ENCODE results near the gene TAF11L9. TPM values are rescaled to one million over a fixed set of nuclear protein-coding genes. Genes with fewer than 3 reads are reported as not detected.

TAF11L9 gene
- total RNA-seq (2022; extraction: Qiagen RNA extraction), result not detected in 5 replicates

GRCh38 chr5:17594255-17594654, at the start of gene TAF11L9:
Gene TAF11L9, minus strand, starts transcription at chr5:17594394.

DNA sequence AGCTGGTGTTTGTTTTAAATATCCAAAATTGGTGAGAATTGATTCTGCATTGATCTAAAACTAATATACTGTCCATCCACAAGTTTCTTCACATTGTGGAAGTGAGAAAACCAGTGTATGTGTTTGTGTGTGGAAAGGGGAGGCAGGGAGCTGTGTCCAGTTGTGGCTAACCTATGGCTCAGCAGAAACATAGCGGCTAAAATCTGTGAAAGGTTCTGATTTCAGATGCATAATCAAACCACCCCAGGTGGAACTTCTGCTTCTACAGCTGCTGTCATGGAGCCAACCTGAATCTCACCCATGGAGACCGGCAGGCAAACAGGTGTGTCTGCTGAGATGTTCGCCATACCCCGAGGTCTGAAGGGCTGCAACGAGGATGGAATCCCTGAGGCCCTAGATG, 40.0 kb upstream of the TAF11L9 start, which contains the start of gene TAF11L14:
Gene TAF11L14 (plus strand): TSS at position 301 of the 400 bp plus-strand sequence.

DNA sequence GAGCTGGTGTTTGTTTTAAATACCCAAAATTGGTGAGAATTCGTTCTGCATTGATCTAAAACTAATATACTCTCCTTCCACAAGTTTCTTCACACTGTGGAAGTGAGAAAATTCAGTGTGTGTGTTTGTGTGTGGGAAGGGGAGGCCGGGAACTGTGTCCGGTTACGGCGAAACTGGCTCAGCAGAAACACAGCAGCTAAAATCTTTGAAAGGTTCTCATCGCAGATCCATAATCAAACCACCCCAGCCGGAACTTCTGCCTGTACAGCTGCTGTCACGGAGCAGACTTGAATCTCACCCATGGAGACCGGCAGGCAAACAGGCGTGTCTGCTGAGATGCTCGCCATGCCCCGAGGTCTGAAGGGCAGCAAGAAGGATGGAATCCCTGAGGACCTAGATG, 37.6 kb upstream of the TAF11L9 start, which contains the start of gene TAF11L13:
Gene TAF11L13 (plus strand): TSS at position 301 of the 400 bp plus-strand sequence.

DNA sequence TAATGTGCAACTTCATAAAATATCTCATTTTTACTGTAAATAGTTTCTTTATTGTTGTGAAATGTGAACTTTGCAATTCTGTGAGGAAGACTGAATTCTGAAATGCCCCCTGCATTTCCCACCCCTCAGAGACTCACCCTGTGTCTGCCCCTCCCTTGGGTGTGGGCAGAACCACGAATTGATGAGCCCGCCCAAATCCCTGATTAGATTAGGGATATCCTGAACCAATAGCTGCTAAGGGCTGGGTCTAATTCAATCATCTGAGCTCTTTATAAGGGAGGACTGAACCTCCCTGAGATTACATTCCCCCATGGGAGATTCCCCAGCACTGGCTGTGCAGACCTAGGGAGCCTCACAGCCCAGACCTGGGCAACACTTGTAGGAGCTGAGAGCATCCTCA, 15.9 kb upstream of the TAF11L9 start, which contains the start of gene TAF11L12:
Gene TAF11L12 (plus strand): TSS at position 301 of the 400 bp plus-strand sequence.

DNA sequence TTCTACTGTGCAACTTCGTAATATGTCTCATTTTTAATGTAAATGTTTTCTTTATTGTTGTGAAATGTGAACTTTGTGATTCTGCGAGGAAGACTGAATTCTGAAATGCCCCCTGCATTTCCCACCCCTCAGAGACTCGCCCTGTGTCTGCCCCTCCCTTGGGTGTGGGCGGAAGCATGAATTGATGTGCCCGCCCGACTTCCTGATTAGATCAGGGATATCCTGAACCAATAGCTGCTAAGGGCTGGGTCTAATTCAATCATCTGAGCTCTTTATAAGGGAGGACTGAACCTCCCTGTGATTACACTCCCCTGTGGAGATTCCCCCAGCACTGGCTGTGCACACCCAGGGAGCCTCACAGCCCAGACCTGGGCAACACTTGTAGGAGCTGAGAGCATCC, 9.7 kb upstream of the TAF11L9 start, which contains the start of gene TAF11L11:
Gene TAF11L11 (plus strand): TSS at position 304 of the 400 bp plus-strand sequence.

DNA sequence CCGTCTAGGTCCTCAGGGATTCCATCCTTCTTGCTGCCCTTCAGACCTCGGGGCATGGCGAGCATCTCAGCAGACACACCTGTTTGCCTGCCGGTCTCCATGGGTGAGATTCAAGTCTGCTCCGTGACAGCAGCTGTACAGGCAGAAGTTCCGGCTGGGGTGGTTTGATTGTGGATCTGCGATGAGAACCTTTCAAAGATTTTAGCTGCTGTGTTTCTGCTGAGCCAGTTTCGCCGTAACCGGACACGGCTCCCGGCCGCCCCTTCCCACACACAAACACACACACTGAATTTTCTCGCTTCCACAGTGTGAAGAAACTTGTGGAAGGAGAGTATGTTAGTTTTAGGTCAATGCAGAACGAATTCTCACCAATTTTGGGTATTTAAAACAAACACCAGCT, 3.5 kb upstream of the TAF11L9 start, which contains the start of gene TAF11L10:
Gene TAF11L10 (minus strand): TSS at position 101 of the 400 bp plus-strand sequence.

GRCh38 chr5:17590860-17591259, 3.3 kb downstream of the TAF11L9 start, which contains the start of gene TAF11L8:
Gene TAF11L8, minus strand, starts transcription at chr5:17590960.

GRCh38 chr5:17585658-17586057, 8.5 kb downstream of the TAF11L9 start, which contains the start of gene TAF11L7:
Gene TAF11L7, minus strand, starts transcription at chr5:17585758.

Other genes with a start within 250 kb of the TAF11L9 start
- not detected in 5 replicates for gene TAF11L2, start 96.2 kb downstream of the TAF11L9 start, total RNA-seq (2022; extraction: Qiagen RNA extraction)
- gene TAF11L3, start 76.0 kb downstream of the TAF11L9 start, total RNA-seq (2022; extraction: Qiagen RNA extraction), result not detected in 5 replicates
- gene TAF11L4, start 72.6 kb downstream of the TAF11L9 start, total RNA-seq (2022; extraction: Qiagen RNA extraction), result not detected in 5 replicates
- gene TAF11L5, start 69.2 kb downstream of the TAF11L9 start, total RNA-seq (2022; extraction: Qiagen RNA extraction), result not detected in 5 replicates
- not detected in 5 replicates for gene TAF11L6, start 65.7 kb downstream of the TAF11L9 start, total RNA-seq (2022; extraction: Qiagen RNA extraction)
- gene TAF11L7, start 8.6 kb downstream of the TAF11L9 start, total RNA-seq (2022; extraction: Qiagen RNA extraction), result not detected in 5 replicates
- not detected in 5 replicates for gene TAF11L8, start 3.4 kb downstream of the TAF11L9 start, total RNA-seq (2022; extraction: Qiagen RNA extraction)
- not detected in 5 replicates for gene TAF11L10, start 3.4 kb upstream of the TAF11L9 start, total RNA-seq (2022; extraction: Qiagen RNA extraction)
- gene TAF11L11, start 9.8 kb upstream of the TAF11L9 start, total RNA-seq (2022; extraction: Qiagen RNA extraction), result 0.11 to 0.15 TPM in 2 of 5 replicates, not detected in the others
- not detected in 5 replicates for gene TAF11L12, start 16.0 kb upstream of the TAF11L9 start, total RNA-seq (2022; extraction: Qiagen RNA extraction)
- not detected in 5 replicates for gene TAF11L13, start 37.7 kb upstream of the TAF11L9 start, total RNA-seq (2022; extraction: Qiagen RNA extraction)
- not detected in 5 replicates for gene TAF11L14, start 40.1 kb upstream of the TAF11L9 start, total RNA-seq (2022; extraction: Qiagen RNA extraction)

Data from A549 treated with Mapracorat at 1 μM for 4 hours (cell line).